H1 (cell line): ENCODE data around the gene FRG2C. TPM values are rescaled to one million over a fixed set of nuclear protein-coding genes. Genes with fewer than 3 reads are reported as not detected.
"Not testable (repeated sequence)": the region's sequence is repeated elsewhere in the genome, so short reads cannot be mapped to it uniquely, and the experiment has no call there.

Experiments
- CTCF ChIA-PET: fragments of 300-600 bp; sonication (Branson Sonifier 250); formaldehyde crosslinking; loops from one replicate; lab custom pipeline; 2021; ENCODE audit not compliant: partially characterized antibody; lab: Charles Lee
- POLR2A ChIA-PET: fragments of 300-600 bp; sonication (Branson Sonifier 250); formaldehyde crosslinking; loops from one replicate; lab custom pipeline; 2021; ENCODE audit warnings: inconsistent platforms; ENCODE audit not compliant: partially characterized antibody; lab: Charles Lee
- DNase-seq, 2 experiments: peaks; one replicate each; pipeline versions ENCODE4 v3.0.0 to v3.0.0-alpha.2; 2010 to 2022; ENCODE audit warnings: low spot score in 2 of 2, low read depth in 1 of 2, mixed read lengths in 1 of 2
- FAIRE-seq: peaks from 2 replicates; lab custom pipeline; 2011; peaks lifted over from hg19 to GRCh38; lab: Jason Lieb, UNC
- H2AFZ ChIP-seq: 2 replicates; pipeline ENCODE4 v1.8.1; 2012; ENCODE audit warnings: low read length, inconsistent platforms
- H2AK5ac ChIP-seq: 2 replicates; pipeline ENCODE4 v1.6.1; 2013; ENCODE audit warnings: low read depth, low read length
- H2BK120ac ChIP-seq: replicated peaks from 2 replicates; pipeline ENCODE3; 2013; ENCODE audit warnings: low read depth, low read length, inconsistent platforms
- H2BK12ac ChIP-seq: 2 replicates; pipeline ENCODE4 v1.6.1; 2013; ENCODE audit warnings: low read depth, low read length
- H2BK15ac ChIP-seq: 2 replicates; pipeline ENCODE4 v1.6.1; 2013; ENCODE audit warnings: low read length
- H2BK20ac ChIP-seq: 2 replicates; pipeline ENCODE4 v1.6.1; 2013; ENCODE audit warnings: low read length
- H2BK5ac ChIP-seq: 2 replicates; pipeline ENCODE4 v1.6.1; 2013; ENCODE audit warnings: low read depth, low read length
- H3K14ac ChIP-seq: 2 replicates; pipeline ENCODE4 v1.6.1; 2013; ENCODE audit warnings: inconsistent platforms; ENCODE audit not compliant: insufficient read length
- H3K18ac ChIP-seq: 2 replicates; pipeline ENCODE4 v1.6.1; 2013; ENCODE audit warnings: low read length; ENCODE audit errors: extremely low read depth
- H3K23ac ChIP-seq: 2 replicates; pipeline ENCODE4 v1.6.1; 2013; ENCODE audit warnings: inconsistent platforms; ENCODE audit not compliant: insufficient read length
- H3K23me2 ChIP-seq: 2 replicates; pipeline ENCODE4 v1.6.1; 2013; ENCODE audit warnings: low read depth, low read length
- H3K27ac ChIP-seq: 2 replicates; pipeline ENCODE4 v1.6.1; 2011; ENCODE audit warnings: low read depth, low read length, inconsistent platforms
- H3K27me3 ChIP-seq, 4 experiments: replicated peaks in 1 of 4; 1 replicate in 1 of 4; 2 replicates in 3 of 4; pipeline versions ENCODE4 v1.6.1 to v1.8.1; 2011 to 2013; ENCODE audit warnings: low read length in 3 of 4, mild to moderate bottlenecking in 3 of 4, inconsistent platforms in 2 of 4, mixed read lengths in 2 of 4, moderate library complexity in 1 of 4; ENCODE audit not compliant: control insufficient read depth in 3 of 4, insufficient read depth in 3 of 4; ENCODE audit errors: extremely low read depth in 1 of 4
- H3K36me3 ChIP-seq, 4 experiments: 2 replicates each; pipeline versions ENCODE4 v1.6.1 to v1.8.1; 2011 to 2013; ENCODE audit warnings: mild to moderate bottlenecking in 4 of 4, low read length in 3 of 4, moderate library complexity in 2 of 4, control low read depth in 1 of 4, inconsistent platforms in 1 of 4; ENCODE audit not compliant: insufficient read depth in 4 of 4, control insufficient read depth in 2 of 4
- H3K4ac ChIP-seq: replicated peaks from 2 replicates; pipeline ENCODE3; 2013; ENCODE audit warnings: low read length, low read depth, mixed read lengths, inconsistent platforms; ENCODE audit not compliant: insufficient read length
- H3K4me1 ChIP-seq, 4 experiments: replicated peaks in 1 of 4; 1 replicate in 1 of 4; 2 replicates in 3 of 4; pipeline versions ENCODE4 v1.6.1 to v1.8.1; 2011 to 2013; ENCODE audit warnings: low read length in 3 of 4, inconsistent platforms in 2 of 4, mixed read lengths in 1 of 4; ENCODE audit not compliant: insufficient read depth in 4 of 4, control insufficient read depth in 3 of 4
- H3K4me2 ChIP-seq, 2 experiments: 2 replicates each; pipeline versions ENCODE4 v1.6.1 to v1.8.1; 2011 to 2013; ENCODE audit warnings: low read depth in 2 of 2, low read length in 2 of 2, control low read depth in 1 of 2, inconsistent platforms in 1 of 2, mild to moderate bottlenecking in 1 of 2; ENCODE audit not compliant: insufficient read depth in 1 of 2
- H3K4me3 ChIP-seq, 4 experiments: fragments of 200-600, 300-600 bp in 1 of 4; sonication (generic), shearing (Covaris generic), sonication (Bioruptor Twin) in 1 of 4; 2 replicates each; pipeline versions ENCODE4 v1.5.1 to v1.8.1; 2011 to 2016; ENCODE audit warnings: low read length in 4 of 4, low read depth in 3 of 4, control low read depth in 2 of 4, inconsistent platforms in 2 of 4, mild to moderate bottlenecking in 2 of 4, mixed read lengths in 1 of 4, moderate library complexity in 1 of 4; ENCODE audit not compliant: insufficient read depth in 2 of 4; ENCODE audit errors: extremely low read depth in 1 of 4
- H3K56ac ChIP-seq: replicated peaks from 2 replicates; pipeline ENCODE3; 2013; ENCODE audit warnings: low read depth, mild to moderate bottlenecking, mixed read lengths, low read length, inconsistent platforms; ENCODE audit not compliant: insufficient read length
- H3K79me1 ChIP-seq: 2 replicates; pipeline ENCODE4 v1.6.1; 2013; ENCODE audit warnings: low read depth, low read length, control low read depth
- H3K79me2 ChIP-seq, 2 experiments: 2 replicates each; pipeline versions ENCODE4 v1.6.1 to v1.8.1; 2012 to 2013; ENCODE audit warnings: low read length in 2 of 2, mild to moderate bottlenecking in 2 of 2, inconsistent platforms in 1 of 2; ENCODE audit not compliant: insufficient read depth in 2 of 2, control insufficient read depth in 1 of 2
- H3K9ac ChIP-seq, 4 experiments: replicated peaks in 1 of 4; 1 replicate in 1 of 4; 2 replicates in 3 of 4; pipeline versions ENCODE4 v1.6.1 to v1.8.1; 2011 to 2013; ENCODE audit warnings: low read depth in 3 of 4, low read length in 3 of 4, control low read depth in 2 of 4, mild to moderate bottlenecking in 2 of 4, moderate library complexity in 2 of 4, inconsistent platforms in 1 of 4; ENCODE audit errors: extremely low read depth in 1 of 4
- H3K9me3 ChIP-seq, 2 experiments: 2 replicates each; pipeline versions ENCODE4 v1.6.1 to v1.8.1; 2012 to 2013; ENCODE audit warnings: mild to moderate bottlenecking in 2 of 2, moderate library complexity in 2 of 2, control low read depth in 1 of 2, inconsistent platforms in 1 of 2, low read depth in 1 of 2, low read length in 1 of 2, mixed read lengths in 1 of 2; ENCODE audit not compliant: insufficient read depth in 2 of 2
- H4K20me1 ChIP-seq, 2 experiments: replicated peaks in 1 of 2; 2 replicates each; pipeline versions ENCODE3 to v1.8.1; 2011 to 2013; ENCODE audit warnings: inconsistent platforms in 2 of 2, low read length in 2 of 2, mild to moderate bottlenecking in 1 of 2; ENCODE audit not compliant: insufficient read depth in 2 of 2, control insufficient read depth in 1 of 2
- H4K5ac ChIP-seq: 2 replicates; pipeline ENCODE4 v1.6.1; 2013; ENCODE audit warnings: low read length, low read depth, mixed read lengths, inconsistent platforms; ENCODE audit not compliant: insufficient read length
- H4K8ac ChIP-seq: 2 replicates; pipeline ENCODE4 v1.8.0; 2013; ENCODE audit warnings: mild to moderate bottlenecking, moderate library complexity, low read length, inconsistent platforms; ENCODE audit not compliant: insufficient read depth; ENCODE audit errors: extremely low read depth
- H4K91ac ChIP-seq: replicated peaks from 2 replicates; pipeline ENCODE3; 2013; ENCODE audit warnings: low read length, mixed read lengths, inconsistent platforms; ENCODE audit not compliant: insufficient read length
- EZH2 ChIP-seq: fragments of 200-600 bp; sonication (generic); IDR thresholded peaks from 2 replicates; pipeline ENCODE4 v1.7.1; 2012; ENCODE audit warnings: low read depth, mild to moderate bottlenecking, moderate library complexity, low read length, inconsistent platforms; ENCODE audit not compliant: severe bottlenecking
- KDM1A ChIP-seq: fragments of 200-600, 300-600 bp; sonication (generic); IDR thresholded peaks from 2 replicates; pipeline ENCODE4 v1.7.1; 2016; ENCODE audit warnings: mild to moderate bottlenecking, low read length, borderline replicate concordance
- KDM4A ChIP-seq: IDR thresholded peaks from one replicate; pipeline ENCODE4 v1.7.1; 2012; ENCODE audit warnings: low read depth, mild to moderate bottlenecking, moderate library complexity, low read length, inconsistent platforms; ENCODE audit not compliant: severe bottlenecking
- RNF2 ChIP-seq: fragments of 200-900, 300-1000 bp; sonication (generic); IDR thresholded peaks from 2 replicates; pipeline ENCODE4 v1.7.1; 2016; ENCODE audit warnings: borderline replicate concordance, low read depth, mild to moderate bottlenecking, antibody characterized with exemption, low read length; ENCODE audit not compliant: poor library complexity, severe bottlenecking; ENCODE audit errors: missing control alignments
- SUZ12 ChIP-seq: fragments of 200-600 bp; sonication (generic); IDR thresholded peaks from 2 replicates; pipeline ENCODE4 v1.6.1; 2012; ENCODE audit warnings: mild to moderate bottlenecking, inconsistent platforms, low read length, moderate library complexity, mixed read lengths
- WGBS, 2 experiments: shearing (Covaris generic) in 1 of 2; methylation state at CpG; one replicate each; pipeline versions ENCODE4 v1.1.6 to v1.1.7; 2013 to 2015; ENCODE audit warnings: low lambda C conversion rate in 2 of 2, mixed read lengths in 2 of 2, inconsistent platforms in 1 of 2, low coverage in 1 of 2, missing lambda C conversion rate in 1 of 2; ENCODE audit not compliant: insufficient replicate concordance in 2 of 2, insufficient coverage in 1 of 2, insufficient read length in 1 of 2; ENCODE audit errors: extremely low coverage in 1 of 2, missing lambda C conversion rate in 1 of 2; 5-methylcytosine and 5-hydroxymethylcytosine counted together
- polyA plus RNA-seq, 7 experiments: library from polyadenylated mRNA; depleted of rRNA in 3 of 7; stranded (reverse) in 5 of 7; unstranded in 2 of 7; fragments of >200 nt in 5 of 7; fragments of 200-250 nt in 2 of 7; gene quantifications; 1 replicate in 5 of 7; 2 replicates in 1 of 7; 4 replicates in 1 of 7; pipeline versions ENCODE4 v1.2.1 to v1.2.3, GENCODE V29; 2011 to 2013; ENCODE audit warnings: missing spikeins in 2 of 7, mixed read lengths in 2 of 7
- total RNA-seq: library from RNA; stranded (reverse); fragmentation: NEBNext Ultra II Directional; extraction: Animal tissue kit (Norgen Biotek cat#: 25700); gene quantifications from 2 replicates; pipeline ENCODE4 v1.2.1, GENCODE V29; 2021

Gene FRG2C
- total and polyA plus RNA-seq, 2 of the 8 experiments (the other 6 are each of a cell fraction or from before 2014, with no cell fraction given) = not detected

DNA sequence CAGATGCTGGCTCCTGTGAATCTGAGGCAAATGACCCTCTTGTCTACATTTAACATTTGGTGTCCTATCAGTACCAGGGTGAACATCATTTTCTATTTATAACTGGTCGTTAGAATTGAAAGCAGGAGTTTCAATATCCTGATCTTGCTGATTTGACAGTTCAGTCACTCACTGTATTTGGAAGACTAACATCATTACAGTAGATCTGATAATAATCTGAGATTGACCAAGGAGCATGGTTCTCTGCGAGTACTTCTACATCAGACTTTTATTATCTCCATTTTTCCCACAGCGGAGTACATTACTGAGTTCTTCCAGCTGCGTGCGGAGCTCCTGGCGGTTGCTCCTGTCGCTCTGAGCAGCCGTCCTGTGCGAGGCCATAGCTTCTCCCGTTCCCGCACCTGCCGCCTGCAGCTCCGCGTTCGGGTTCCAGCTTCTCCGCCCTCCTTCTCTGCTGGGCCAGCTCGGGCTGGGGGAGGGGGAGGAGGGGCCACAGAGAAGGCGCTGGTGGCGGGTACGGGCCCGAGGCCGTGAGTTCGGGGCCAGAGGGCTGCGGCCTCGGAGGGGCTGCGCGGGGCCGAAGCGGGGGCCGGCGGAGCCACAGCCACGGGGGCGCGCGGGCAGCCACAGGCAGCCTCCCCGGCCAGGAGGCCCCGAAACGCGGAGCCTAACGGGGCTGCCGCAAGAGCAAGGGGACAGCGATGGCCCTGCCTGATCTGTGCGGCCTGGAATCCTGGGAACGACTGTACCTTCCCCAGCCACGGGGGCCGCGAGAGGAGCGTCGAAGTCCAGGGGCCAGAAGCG is 8.8 kb upstream of the FRG2C start:
- H2BK5ac ChIP-seq, H4K91ac ChIP-seq, H3K23me2 ChIP-seq, H3K4me1 ChIP-seq, H3K18ac ChIP-seq, H3K79me2 ChIP-seq, H3K79me1 ChIP-seq, H3K14ac ChIP-seq, H2BK120ac ChIP-seq, H2BK12ac ChIP-seq, H3K27ac ChIP-seq, H2AK5ac ChIP-seq, H3K4ac ChIP-seq, FAIRE-seq, H3K36me3 ChIP-seq, H3K9ac ChIP-seq, H2BK20ac ChIP-seq, H2BK15ac ChIP-seq, H4K20me1 ChIP-seq, H3K23ac ChIP-seq, H3K56ac ChIP-seq, H3K9me3 ChIP-seq, H2AFZ ChIP-seq, H4K5ac ChIP-seq: not testable (repeated sequence)
- TF ChIP-seq EZH2 (peak; percentile 69), KDM4A (peak; percentile 68), RNF2 (peak; percentile 67), SUZ12 (peak; percentile 59; the same call in 1 of the 2 replicates), KDM1A (peak; percentile 69; the same call in 1 of the 2 replicates)
- Histone ChIP-seq H3K4me2 (peak overlapping the region; percentile 45 to 88), H3K27me3 (peaks cover 17 to 42% (median 31%) of the 10 kb centered on the region in 4 experiments), H4K8ac (peak overlapping the region; percentile 79; the same call in 1 of the 2 replicates), H3K4me3 (peak overlapping the region; percentile 9 to 61 (median 31); a peak in 6 of 8 replicates)
- WGBS, 2 experiments = 4% methylated on average over 19 of the region's 50 CpGs; no CpG with 5 or more reads in 1 of the 2 experiments
- DNase-seq = peak in 1 of 2 experiments; percentile 77
- POLR2A ChIA-PET = interaction anchor here (1.4 kb wide), 1 partner anchor 15 kb away, joined by 4 read pairs; no protein-coding TSS in a partner anchor
- CTCF ChIA-PET = interaction anchor here (2.0 kb wide), 1 partner anchor 12 kb away, joined by 7 read pairs; no protein-coding TSS in a partner anchor
